Tibial artery (tissue), 4 donors: ENCODE data around the gene CDC42.
A peak's percentile ranks its signal among the peaks of the same experiment; 100 is the strongest.

Experiments
- DNase-seq, 2 donors: peaks; one replicate each; pipeline ENCODE4 v3.0.0-alpha.2; 2019
- H3K27ac ChIP-seq, 2 donors: fragments of 200-600 bp; sonication (generic) in 1 of 2; 1 replicate in 1 of 2; 2 replicates in 1 of 2; pipeline ENCODE4 v1.5.1; 2018 to 2019; ENCODE audit warnings: mild to moderate bottlenecking in 1 of 2
- H3K27me3 ChIP-seq, 2 donors: fragments of 200-600 bp; sonication (generic) in 1 of 2; one replicate each; pipeline versions ENCODE4 v1.5.1 to v1.6.0; 2016 to 2019
- H3K36me3 ChIP-seq, 3 donors: fragments of 200-600 bp; sonication (generic) in 2 of 3; one replicate each; pipeline ENCODE4 v1.5.1; 2016 to 2019; ENCODE audit warnings: mild to moderate bottlenecking in 2 of 3
- H3K4me1 ChIP-seq, 4 donors: fragments of 200-600 bp; sonication (generic) in 2 of 4; 1 replicate in 3 of 4; 2 replicates in 1 of 4; pipeline ENCODE4 v1.5.1; 2016 to 2019
- H3K4me3 ChIP-seq, 2 donors: fragments of 200-600 bp; sonication (generic) in 1 of 2; 1 replicate in 1 of 2; 2 replicates in 1 of 2; pipeline ENCODE4 v1.5.1; 2018 to 2019; ENCODE audit warnings: mild to moderate bottlenecking in 2 of 2
- H3K9me3 ChIP-seq, 3 donors: fragments of 200-600 bp; sonication (generic) in 1 of 3; one replicate each; pipeline ENCODE4 v1.5.1; 2016 to 2019
- CTCF ChIP-seq, 2 experiments: fragments of 200-600 bp in 1 of 2; fragments of 450-650 bp in 1 of 2; IDR thresholded peaks; one replicate each; pipeline ENCODE4 v1.5.1; 2017 to 2019; ENCODE audit warnings: antibody characterized with exemption in 2 of 2, mild to moderate bottlenecking in 1 of 2, moderate library complexity in 1 of 2
- intact Hi-C: fragments of 100-400 bp; cut with DNase I; formaldehyde crosslinking; loops from one replicate; pipeline ENCODE4 v1.15.0; 2023; ENCODE audit warnings: low total_unique reads

The CDC42 gene

GRCh38 chr1:22018583-22019559, 33.6 kb upstream of the CDC42 start:
- intact Hi-C loops = no loop called here
- no peak overlapping the region for H3K27ac ChIP-seq
- peak in 1 of 2 donors; percentile 58 for DNase-seq

GRCh38 chr1:22021061-22021460, 31.4 kb upstream of the CDC42 start:
- no peaks in the 10 kb centered on the region for H3K9me3 ChIP-seq
- intact Hi-C loops = no loop called here
- peaks cover 0 to 7% of the 10 kb centered on the region in 2 donors for H3K27me3 ChIP-seq
- peaks cover 0 to 14% (median 8%) of the 10 kb centered on the region in 4 donors for H3K4me1 ChIP-seq
- no peaks in the 10 kb centered on the region for H3K36me3 ChIP-seq
- TF ChIP-seq CTCF (IDR thresholded peaks at IDR 0.05) = no peak
- no peak overlapping the region for H3K4me3 ChIP-seq
- H3K27ac ChIP-seq = no peak overlapping the region
- no peak for DNase-seq

More at GRCh38 chr1:22018583-22019559, 33.6 kb upstream of the CDC42 start:
- Histone ChIP-seq H3K36me3 (no peaks in the 10 kb centered on the region), H3K4me1 (peaks cover 0 to 1% (median under 1%) of the 10 kb centered on the region in 4 donors), H3K9me3 (no peaks in the 10 kb centered on the region), H3K27me3 (peaks cover 0 to 7% of the 10 kb centered on the region in 2 donors), H3K4me3 (no peak overlapping the region)
- no peak for TF ChIP-seq CTCF (IDR thresholded peaks at IDR 0.05)

DNA sequence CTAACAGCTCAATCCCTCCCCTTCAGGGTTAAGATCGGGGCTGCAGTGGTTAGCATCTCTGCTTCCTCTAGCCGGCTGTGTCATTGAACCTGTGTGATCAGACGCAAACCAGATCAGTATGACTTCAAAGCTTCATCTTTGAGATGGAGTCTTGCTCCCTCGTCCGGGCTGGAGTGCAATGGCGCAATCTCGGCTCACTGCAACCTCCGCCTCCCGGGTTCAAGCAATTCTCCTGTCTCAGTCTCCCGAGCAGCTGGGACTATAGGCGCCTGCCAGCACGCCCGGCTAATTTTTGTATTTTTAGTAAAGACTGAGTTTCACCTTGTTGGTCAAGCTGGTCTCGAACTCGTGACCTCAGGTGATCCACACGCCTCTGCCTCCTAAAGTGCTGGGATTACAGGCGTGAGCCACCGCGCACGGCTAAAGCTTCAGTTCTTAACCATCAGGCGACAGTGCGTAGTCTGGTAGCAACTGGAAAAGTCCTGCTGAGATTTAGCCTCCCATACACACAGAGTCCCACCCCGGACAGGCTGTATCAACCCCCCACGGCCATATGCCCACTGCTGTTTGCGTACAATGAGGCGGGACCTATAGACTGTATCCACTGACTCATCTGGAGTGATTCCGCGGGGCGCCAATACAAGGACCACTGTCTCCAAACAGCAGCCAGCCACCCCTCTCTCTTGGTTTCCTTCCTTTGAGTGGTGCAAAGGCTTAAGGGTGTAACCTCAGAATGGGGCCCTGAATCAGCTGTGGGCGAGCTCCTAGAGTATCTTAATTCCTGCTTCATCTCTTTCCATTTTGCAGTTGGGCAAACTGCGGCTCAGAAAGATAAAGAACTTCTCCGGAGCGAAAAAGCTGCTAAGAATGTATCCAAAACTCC, 27.8 kb upstream of the CDC42 start:
- H3K27ac ChIP-seq = peak overlapping the region; percentile 92 to 94
- H3K4me3 ChIP-seq = peak overlapping the region; percentile 67 to 89
- no peaks in the 10 kb centered on the region for H3K9me3 ChIP-seq
- H3K4me1 ChIP-seq = peaks cover 0 to 18% (median 10%) of the 10 kb centered on the region in 4 donors
- DNase-seq = peak; percentile 68 to 76
- no peak for TF ChIP-seq CTCF (IDR thresholded peaks at IDR 0.05)
- intact Hi-C loops = no loop called here
- H3K36me3 ChIP-seq = no peaks in the 10 kb centered on the region
- H3K27me3 ChIP-seq = peaks cover 0 to 2% of the 10 kb centered on the region in 2 donors

GRCh38 chr1:22025368-22026155, 26.9 kb upstream of the CDC42 start:
- no peak for TF ChIP-seq CTCF (IDR thresholded peaks at IDR 0.05)
- DNase-seq = peak; percentile 85 to 91
- intact Hi-C loops = no loop called here
- H3K27ac ChIP-seq = peak overlapping the region; percentile 92 to 94
- peaks cover 0 to 18% (median 10%) of the 10 kb centered on the region in 4 donors for H3K4me1 ChIP-seq
- no peaks in the 10 kb centered on the region for H3K27me3 ChIP-seq
- H3K4me3 ChIP-seq = peak overlapping the region; percentile 67 to 89
- H3K36me3 ChIP-seq = peaks cover 0 to 4% (median 3%) of the 10 kb centered on the region in 3 donors
- no peaks in the 10 kb centered on the region for H3K9me3 ChIP-seq

- Histone ChIP-seq H3K27me3 (no peaks in the 10 kb centered on the region), H3K36me3 (peaks cover 0 to 13% (median 4%) of the 10 kb centered on the region in 3 donors), H3K27ac (no peak overlapping the region), H3K4me3 (no peak overlapping the region), H3K4me1 (peaks cover 0 to 18% (median 10%) of the 10 kb centered on the region in 4 donors), H3K9me3 (no peaks in the 10 kb centered on the region)
- DNase-seq = no peak
- intact Hi-C loops = no loop called here
- no peak for TF ChIP-seq CTCF (IDR thresholded peaks at IDR 0.05)
Measured at GRCh38 chr1:22026924-22027289, 25.6 kb upstream of the CDC42 start.
